GM12878 (cell line): Measurements from ENCODE around the gene CHCHD6.

Experiments
- CBX5 ChIP-seq: sonication (generic); IDR thresholded peaks from 2 replicates; pipeline ENCODE4 v1.6.1; 2016; ENCODE audit warnings: low read depth, moderate library complexity, mild to moderate bottlenecking, inconsistent platforms
- CEBPB ChIP-seq, 2 experiments: fragments of 150-350 bp in 1 of 2; IDR thresholded peaks; 2 replicates each; pipeline ENCODE4 v1.6.1; 2012 to 2014; ENCODE audit warnings: low read depth in 2 of 2, low read length in 2 of 2, borderline replicate concordance in 1 of 2, inconsistent platforms in 1 of 2
- CHD4 ChIP-seq: fragments of 200-600 bp; sonication (generic); IDR thresholded peaks from 2 replicates; pipeline ENCODE4 v1.6.1; 2016; ENCODE audit warnings: mild to moderate bottlenecking
- CTCF ChIP-seq, 3 experiments: IDR thresholded peaks in 2 of 3; conservative IDR thresholded peaks in 1 of 3; 2 replicates each; pipeline ENCODE4 v1.5.1; 2011; ENCODE audit warnings: low read depth in 3 of 3, low read length in 3 of 3, mild to moderate bottlenecking in 3 of 3, control low read depth in 2 of 3, moderate library complexity in 2 of 3, inconsistent platforms in 1 of 3, mixed read lengths in 1 of 3; ENCODE audit not compliant: control insufficient read depth in 2 of 3, insufficient read depth in 1 of 3; ENCODE audit errors: extremely low read depth in 1 of 3
- JUNB ChIP-seq: IDR thresholded peaks from 2 replicates; pipeline ENCODE4 v1.6.1; 2016; ENCODE audit warnings: antibody characterized with exemption, mild to moderate bottlenecking
- KAT2A ChIP-seq: conservative IDR thresholded peaks from 2 replicates; pipeline ENCODE4 v1.6.1; 2011; ENCODE audit warnings: low read depth, low read length; ENCODE audit not compliant: control insufficient read depth
- KDM1A ChIP-seq: fragments of 200-600 bp; sonication (generic); IDR thresholded peaks from 2 replicates; pipeline ENCODE4 v1.6.1; 2016; ENCODE audit warnings: borderline replicate concordance
- MEF2B ChIP-seq: fragments of 450-650 bp; IDR thresholded peaks from 2 replicates; pipeline ENCODE4 v1.6.1; 2018; ENCODE audit warnings: mild to moderate bottlenecking, moderate library complexity; ENCODE audit not compliant: partially characterized antibody, poor library complexity, severe bottlenecking
- MYC ChIP-seq: IDR thresholded peaks from 2 replicates; pipeline ENCODE4 v1.6.1; 2011; ENCODE audit warnings: mild to moderate bottlenecking, low read length, moderate library complexity, inconsistent platforms; ENCODE audit not compliant: insufficient read depth, insufficient replicate concordance, insufficient read length, severe bottlenecking
- RAD21 ChIP-seq: IDR thresholded peaks from 2 replicates; pipeline ENCODE4 v1.6.1; 2011; ENCODE audit warnings: mild to moderate bottlenecking, low read depth, low read length, moderate library complexity; ENCODE audit not compliant: insufficient read depth
- REST ChIP-seq: IDR thresholded peaks from 2 replicates; pipeline ENCODE4 v1.6.1; 2012; ENCODE audit warnings: mild to moderate bottlenecking, low read depth, low read length
- SPI1 ChIP-seq: IDR thresholded peaks from 2 replicates; pipeline ENCODE4 v1.6.1; 2011; ENCODE audit warnings: low read depth, mild to moderate bottlenecking, low read length, moderate library complexity, borderline replicate concordance; ENCODE audit not compliant: insufficient read depth

- TF ChIP-seq CBX5: no peak
- TF ChIP-seq CTCF (IDR thresholded peaks at IDR 0.05 in 2 of 3, conservative IDR thresholded peaks at IDR 0.05 in 1 of 3; ENCODE audit: control insufficient read depth in 2 of 3, extremely low read depth in 1 of 3, insufficient read depth in 1 of 3, low read depth in 3 of 3, low read length in 3 of 3): no peak
- TF ChIP-seq JUNB: no peak
- TF ChIP-seq CEBPB (IDR thresholded peaks at IDR 0.05; ENCODE audit: borderline replicate concordance in 1 of 2, low read depth in 2 of 2, low read length in 2 of 2): no peak
- TF ChIP-seq MYC: no peak
- no peak for TF ChIP-seq REST
- no peak for TF ChIP-seq RAD21
- no peak for TF ChIP-seq MEF2B
- no peak for TF ChIP-seq KDM1A
- no peak for TF ChIP-seq CHD4
- TF ChIP-seq KAT2A: no peak
- no peak for TF ChIP-seq SPI1
Observed at GRCh38 chr3:126938520-126939337, 234.7 kb downstream of the CHCHD6 start.
